Measurements from ENCODE around the gene P2RX7. TPM values are rescaled to one million over a fixed set of nuclear protein-coding genes. Genes with fewer than 3 reads are reported as not detected.
"Not testable (repeated sequence)": the region's sequence is repeated elsewhere in the genome, so short reads cannot be mapped to it uniquely, and the experiment has no call there.

Gene P2RX7
- total and polyA plus RNA-seq, 12 donors, result 1.2 to 13.5 (median 6.2) TPM

- WGBS, 4 donors, result 85 to 94% (median 88%) methylated on average over 14 of the region's 14 CpGs
- Histone ChIP-seq H3K4me3 (no peak overlapping the region), H3K36me3 (replicated peaks in 1 of 2) (no peaks in the 10 kb centered on the region), H3K27ac (no peak overlapping the region), H3K4me1 (replicated peaks in 1 of 2) (no peaks in the 10 kb centered on the region), H3K27me3 (no peaks in the 10 kb centered on the region), H3K9me3 (replicated peaks in 1 of 3) (no peaks in the 10 kb centered on the region)
- no peak for DNase-seq
- intact Hi-C loops (cut with DNase I), result no loop called here
- no peak for TF ChIP-seq CTCF (IDR thresholded peaks at IDR 0.05)
- no peak for TF ChIP-seq POLR2A (IDR thresholded peaks at IDR 0.05)
Observed at GRCh38 chr12:121154793-121155375, 22.2 kb downstream of the P2RX7 start.

DNA sequence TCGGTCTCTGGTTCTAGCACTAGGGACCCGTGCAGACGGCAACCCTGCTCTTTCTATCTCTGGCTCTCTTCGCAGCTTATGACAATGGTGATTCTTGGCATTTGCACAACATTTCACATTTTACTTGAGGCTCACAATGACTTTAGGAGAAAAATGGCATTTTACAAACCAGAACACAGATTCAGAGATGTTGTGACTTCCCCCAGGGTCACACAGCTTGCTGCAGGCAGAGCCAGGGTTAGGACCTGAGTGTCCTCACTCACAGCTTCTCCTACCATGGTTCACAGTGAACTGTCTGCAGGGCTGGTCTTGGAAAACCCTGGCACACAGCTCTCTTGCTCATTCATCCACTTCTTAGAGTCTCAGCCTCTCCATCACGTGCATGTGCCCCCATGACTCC, 23.7 kb downstream of the P2RX7 start:
- TF ChIP-seq CTCF (IDR thresholded peaks at IDR 0.05) (no peak), POLR2A (IDR thresholded peaks at IDR 0.05) (no peak)
- no peak for DNase-seq
- Histone ChIP-seq H3K9me3 (replicated peaks in 1 of 3) (no peaks in the 10 kb centered on the region), H3K36me3 (replicated peaks in 1 of 2) (no peaks in the 10 kb centered on the region), H3K27ac (no peak overlapping the region), H3K4me1 (replicated peaks in 1 of 2) (no peaks in the 10 kb centered on the region), H3K4me3 (no peak overlapping the region), H3K27me3 (no peaks in the 10 kb centered on the region)
- 81 to 89% (median 81%) methylated on average over 5 of the region's 5 CpGs for WGBS, 4 donors
- intact Hi-C loops (cut with DNase I), result no loop called here

- intact Hi-C loops (cut with DNase I), result no loop called here
- Histone ChIP-seq H3K4me3 (no peak overlapping the region), H3K9me3 (replicated peaks in 1 of 3) (no peaks in the 10 kb centered on the region), H3K27me3 (no peaks in the 10 kb centered on the region), H3K27ac (no peak overlapping the region), H3K36me3 (replicated peaks in 1 of 2) (no peaks in the 10 kb centered on the region), H3K4me1 (replicated peaks in 1 of 2) (no peaks in the 10 kb centered on the region)
- 81 to 100% (median 97%) methylated on average over 3 of the region's 3 CpGs for WGBS, 4 donors
- TF ChIP-seq CTCF (IDR thresholded peaks at IDR 0.05) (no peak), POLR2A (IDR thresholded peaks at IDR 0.05) (no peak)
- no peak for DNase-seq
Observed at GRCh38 chr12:121158085-121158484, 25.4 kb downstream of the P2RX7 start.

DNA sequence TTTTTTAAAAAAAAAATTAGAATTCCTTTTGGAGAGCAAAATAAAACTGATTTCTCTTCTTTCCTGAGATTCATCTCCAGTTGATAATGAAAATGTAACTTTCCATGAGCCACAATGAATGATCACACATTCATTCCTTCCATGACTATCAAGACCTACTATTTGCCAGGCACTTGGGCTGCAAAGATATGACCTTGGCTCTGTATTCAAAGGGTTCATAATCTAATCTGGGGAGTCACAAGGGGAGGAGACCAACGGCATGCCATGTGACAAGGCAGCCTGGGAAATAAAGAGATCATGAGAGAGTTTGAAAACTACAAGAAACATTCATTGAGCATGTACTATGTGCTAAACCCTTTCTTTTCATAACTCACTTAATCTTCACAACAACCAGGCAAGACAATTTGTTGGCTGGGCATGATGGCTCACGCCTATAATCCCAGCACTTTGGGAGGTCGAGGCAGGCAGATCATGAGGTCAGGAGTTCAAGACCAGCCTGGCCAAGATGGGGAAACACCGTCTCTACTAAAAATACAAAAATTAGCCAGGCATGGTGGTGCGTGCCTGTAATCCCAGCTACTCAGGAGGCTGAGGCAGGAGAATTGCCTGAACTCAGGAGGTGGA, 26.2 kb downstream of the P2RX7 start:
- WGBS, 4 donors, result 75 to 85% (median 77%) methylated on average over 5 of the region's 5 CpGs
- intact Hi-C loops (cut with DNase I), result not testable (repeated sequence)

More for the DNA sequence above, 26.2 kb downstream of the P2RX7 start:
- not testable (repeated sequence) for DNase-seq; H3K27me3 ChIP-seq; H3K4me3 ChIP-seq; H3K36me3 ChIP-seq (replicated peaks in 1 of 2); H3K27ac ChIP-seq; H3K9me3 ChIP-seq (replicated peaks in 1 of 3); H3K4me1 ChIP-seq (replicated peaks in 1 of 2)

All from adrenal gland (tissue), 12 donors.